Suprapubic skin (tissue), 4 donors: ENCODE measurements around the gene PRKN. TPM values are rescaled to one million over a fixed set of nuclear protein-coding genes. Genes with fewer than 3 reads are reported as not detected.

Experiments
- DNase-seq, 2 donors: peaks; one replicate each; pipeline ENCODE4 v3.0.0-alpha.2; 2019; ENCODE audit warnings: low spot score in 2 of 2
- H3K27ac ChIP-seq: fragments of 200-600 bp; sonication (generic); one replicate; pipeline ENCODE4 v1.5.1; 2019
- H3K27me3 ChIP-seq: fragments of 200-600 bp; sonication (generic); one replicate; pipeline ENCODE4 v1.5.1; 2019
- H3K36me3 ChIP-seq: fragments of 200-600 bp; sonication (generic); one replicate; pipeline ENCODE4 v1.5.1; 2019
- H3K4me1 ChIP-seq: fragments of 200-600 bp; sonication (generic); one replicate; pipeline ENCODE4 v1.5.1; 2019
- H3K4me3 ChIP-seq: fragments of 200-600 bp; sonication (generic); one replicate; pipeline ENCODE4 v1.5.1; 2019; ENCODE audit warnings: mild to moderate bottlenecking
- H3K9me3 ChIP-seq: fragments of 200-600 bp; sonication (generic); one replicate; pipeline ENCODE4 v1.5.1; 2019
- EP300 ChIP-seq: sonication (generic); formaldehyde crosslinking; IDR thresholded peaks from one replicate; pipeline ENCODE4 v1.6.1; 2017; ENCODE audit warnings: antibody characterized with exemption
- POLR2A ChIP-seq, 2 donors: fragments of 450-650 bp; IDR thresholded peaks; one replicate each; pipeline ENCODE4 v1.6.1; 2017; ENCODE audit warnings: antibody characterized with exemption in 2 of 2, mild to moderate bottlenecking in 2 of 2, moderate library complexity in 2 of 2
- POLR2AphosphoS5 ChIP-seq, 3 donors: sonication (generic); formaldehyde crosslinking; IDR thresholded peaks; one replicate each; pipeline ENCODE4 v1.6.1; 2017; ENCODE audit warnings: antibody characterized with exemption in 3 of 3
- WGBS: methylation state at CpG from one replicate; pipeline ENCODE4 v1.1.5; 2018; 5-methylcytosine and 5-hydroxymethylcytosine counted together
- total RNA-seq, 4 donors: library from RNA; depleted of rRNA; stranded (reverse); fragments of >200 nt; gene quantifications; one replicate each; pipeline ENCODE4 v1.1.0, GENCODE V29; 2016
- TF ChIP-seq, protein P1 (sequence below), 2 donors: fragments of 200-600 bp in 1 of 2; fragments of 450-650 bp in 1 of 2; sonication (generic) in 1 of 2; IDR thresholded peaks; one replicate each; pipeline ENCODE4 v1.5.1; 2016 to 2019; ENCODE audit warnings: antibody characterized with exemption in 2 of 2, mild to moderate bottlenecking in 1 of 2, moderate library complexity in 1 of 2

Gene PRKN
- total RNA-seq, 4 donors from 2014 or later, result 7.2 to 22.8 (median 14.4) TPM

DNA sequence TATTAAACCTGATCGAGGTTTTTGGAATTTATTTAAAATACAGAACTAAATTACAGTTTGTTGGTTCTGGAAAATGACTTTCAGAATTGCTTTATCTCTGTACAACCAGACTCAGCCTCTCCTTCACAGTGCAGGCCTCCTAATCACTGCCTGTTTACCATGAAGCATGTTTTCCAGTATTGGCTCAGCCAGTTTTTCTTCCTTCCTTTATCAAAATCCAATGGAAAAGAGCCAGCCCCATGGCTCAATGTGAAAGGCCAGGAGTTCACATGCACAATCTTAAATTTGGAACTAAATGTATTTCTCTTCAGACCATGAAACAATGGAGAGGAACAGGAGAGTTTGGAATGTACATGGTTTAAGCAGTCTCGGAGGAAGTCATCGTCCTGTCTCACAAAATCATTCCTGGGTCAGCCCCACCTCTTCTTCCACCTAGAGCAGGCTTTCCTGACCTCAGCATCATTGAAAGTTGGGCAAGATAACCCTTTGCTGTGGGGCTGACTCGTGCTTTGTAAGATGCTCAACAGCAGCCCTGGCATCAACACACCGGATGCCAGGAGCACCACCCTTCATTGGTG is 772.8 kb downstream of the PRKN start:
- H3K4me1 ChIP-seq, result no peaks in the 10 kb centered on the region
- no peak for DNase-seq
- H3K4me3 ChIP-seq, result no peak overlapping the region
- TF ChIP-seq POLR2A (IDR thresholded peaks at IDR 0.05), result no peak
- TF ChIP-seq POLR2AphosphoS5 (IDR thresholded peaks at IDR 0.05), result no peak
- no peak for TF ChIP-seq EP300
- TF ChIP-seq, protein P1, sequence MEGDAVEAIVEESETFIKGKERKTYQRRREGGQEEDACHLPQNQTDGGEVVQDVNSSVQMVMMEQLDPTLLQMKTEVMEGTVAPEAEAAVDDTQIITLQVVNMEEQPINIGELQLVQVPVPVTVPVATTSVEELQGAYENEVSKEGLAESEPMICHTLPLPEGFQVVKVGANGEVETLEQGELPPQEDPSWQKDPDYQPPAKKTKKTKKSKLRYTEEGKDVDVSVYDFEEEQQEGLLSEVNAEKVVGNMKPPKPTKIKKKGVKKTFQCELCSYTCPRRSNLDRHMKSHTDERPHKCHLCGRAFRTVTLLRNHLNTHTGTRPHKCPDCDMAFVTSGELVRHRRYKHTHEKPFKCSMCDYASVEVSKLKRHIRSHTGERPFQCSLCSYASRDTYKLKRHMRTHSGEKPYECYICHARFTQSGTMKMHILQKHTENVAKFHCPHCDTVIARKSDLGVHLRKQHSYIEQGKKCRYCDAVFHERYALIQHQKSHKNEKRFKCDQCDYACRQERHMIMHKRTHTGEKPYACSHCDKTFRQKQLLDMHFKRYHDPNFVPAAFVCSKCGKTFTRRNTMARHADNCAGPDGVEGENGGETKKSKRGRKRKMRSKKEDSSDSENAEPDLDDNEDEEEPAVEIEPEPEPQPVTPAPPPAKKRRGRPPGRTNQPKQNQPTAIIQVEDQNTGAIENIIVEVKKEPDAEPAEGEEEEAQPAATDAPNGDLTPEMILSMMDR (IDR thresholded peaks at IDR 0.05), result no peak
- no peak overlapping the region for H3K27ac ChIP-seq
- H3K27me3 ChIP-seq, result no peaks in the 10 kb centered on the region
- 56% methylated on average over 5 of the region's 5 CpGs for WGBS
- no peaks in the 10 kb centered on the region for H3K9me3 ChIP-seq
- no peaks in the 10 kb centered on the region for H3K36me3 ChIP-seq

DNA sequence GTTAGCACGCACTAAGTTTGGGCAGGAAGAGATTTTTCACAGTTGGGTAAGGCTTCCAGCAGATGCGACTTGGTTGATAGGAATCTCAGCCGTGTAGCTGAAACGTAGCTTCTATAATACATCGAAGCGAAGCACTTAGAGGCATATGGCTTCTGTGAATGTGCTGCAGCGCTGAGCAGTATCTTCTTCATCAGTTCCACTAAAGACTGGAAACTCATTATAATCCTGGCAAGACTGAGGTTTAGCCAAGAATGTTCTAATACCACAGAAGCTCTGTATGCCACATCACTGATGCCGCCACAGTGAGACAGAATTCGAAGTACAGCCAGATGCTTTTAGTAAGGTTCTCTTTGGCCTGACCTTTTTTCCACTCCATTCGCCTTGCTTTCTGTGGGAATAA is 773.5 kb downstream of the PRKN start:
- DNase-seq, result no peak
- no peaks in the 10 kb centered on the region for H3K4me1 ChIP-seq
- no peaks in the 10 kb centered on the region for H3K9me3 ChIP-seq
- no peak overlapping the region for H3K4me3 ChIP-seq
- WGBS, result 86% methylated on average over 10 of the region's 10 CpGs
- no peaks in the 10 kb centered on the region for H3K36me3 ChIP-seq
- no peaks in the 10 kb centered on the region for H3K27me3 ChIP-seq
- TF ChIP-seq POLR2AphosphoS5 (IDR thresholded peaks at IDR 0.05), result no peak
- TF ChIP-seq POLR2A (IDR thresholded peaks at IDR 0.05), result no peak
- no peak for TF ChIP-seq EP300
- TF ChIP-seq, protein P1 (IDR thresholded peaks at IDR 0.05), result no peak
- H3K27ac ChIP-seq, result no peak overlapping the region

DNA sequence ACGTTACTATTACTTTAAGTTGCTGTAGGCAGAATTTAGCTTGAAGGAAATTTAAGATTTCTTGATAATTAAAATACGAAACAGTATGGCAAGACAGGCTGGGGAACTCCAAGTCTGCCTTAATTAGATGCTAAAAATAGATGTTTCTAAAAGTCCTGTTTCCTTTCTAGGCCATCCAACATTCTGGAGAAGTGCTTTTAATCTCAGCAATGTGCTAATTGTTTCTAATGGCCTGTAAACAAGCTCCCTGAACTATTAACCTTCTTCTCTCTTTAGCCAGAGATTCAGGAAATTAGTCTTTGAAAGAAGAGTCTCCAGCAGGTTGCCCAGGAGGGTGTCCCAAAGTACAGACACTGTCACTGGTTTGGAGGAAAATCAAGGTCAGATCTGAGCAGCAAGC is 776.4 kb downstream of the PRKN start:
- TF ChIP-seq POLR2AphosphoS5 (IDR thresholded peaks at IDR 0.05), result no peak
- H3K9me3 ChIP-seq, result no peaks in the 10 kb centered on the region
- no peaks in the 10 kb centered on the region for H3K4me1 ChIP-seq
- H3K27ac ChIP-seq, result no peak overlapping the region
- H3K27me3 ChIP-seq, result no peaks in the 10 kb centered on the region
- WGBS, result 50% methylated on average over 2 of the region's 2 CpGs
- no peaks in the 10 kb centered on the region for H3K36me3 ChIP-seq
- H3K4me3 ChIP-seq, result no peak overlapping the region
- no peak for DNase-seq

DNA sequence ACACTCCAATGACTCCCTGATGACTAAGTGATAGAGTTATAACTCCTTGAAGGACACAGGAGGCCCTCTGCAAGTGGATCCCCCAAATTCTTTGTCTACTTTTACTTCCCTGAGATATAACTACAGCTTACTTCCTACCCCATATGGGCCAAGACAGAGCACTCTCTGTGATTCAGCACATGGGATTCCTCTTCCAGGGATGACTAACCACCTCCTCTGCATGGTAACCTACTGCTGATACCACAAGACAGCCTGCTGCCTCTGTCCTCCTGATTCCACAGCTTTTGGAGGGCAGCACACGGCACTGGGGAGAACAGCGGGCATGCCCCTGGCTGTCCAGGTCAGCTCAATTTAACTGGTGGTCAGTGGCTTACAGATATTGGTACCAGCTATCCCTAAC is 778.0 kb downstream of the PRKN start:
- Histone ChIP-seq H3K4me3 (no peak overlapping the region), H3K9me3 (no peaks in the 10 kb centered on the region), H3K36me3 (no peaks in the 10 kb centered on the region), H3K4me1 (no peaks in the 10 kb centered on the region), H3K27me3 (no peaks in the 10 kb centered on the region), H3K27ac (no peak overlapping the region)
- 94% methylated on average over 2 of the region's 2 CpGs for WGBS
- DNase-seq, result no peak
- TF ChIP-seq, protein P1 (IDR thresholded peaks at IDR 0.05), result no peak
- no peak for TF ChIP-seq POLR2A (IDR thresholded peaks at IDR 0.05)
- TF ChIP-seq EP300, result no peak
- TF ChIP-seq POLR2AphosphoS5 (IDR thresholded peaks at IDR 0.05), result no peak

DNA sequence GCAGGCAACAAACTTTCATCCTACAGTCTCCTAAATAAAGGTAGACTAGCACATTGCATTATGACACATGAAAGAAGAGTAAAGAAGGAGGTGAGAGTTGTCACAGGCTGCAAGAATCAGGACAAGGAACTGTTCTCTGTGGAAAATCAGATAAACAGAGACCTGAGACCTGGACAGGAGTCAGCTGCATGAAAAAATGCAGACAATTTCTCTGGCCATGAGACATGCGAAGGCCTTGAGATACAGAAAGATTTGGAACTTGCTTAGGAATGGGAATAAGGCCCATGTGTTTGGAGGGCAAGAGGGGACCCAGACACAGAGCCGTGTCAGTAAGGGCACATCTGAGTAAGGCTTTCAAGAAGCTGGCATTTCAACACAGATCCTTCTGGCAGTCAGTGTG is 779.1 kb downstream of the PRKN start:
- TF ChIP-seq POLR2AphosphoS5 (IDR thresholded peaks at IDR 0.05) (no peak), POLR2A (IDR thresholded peaks at IDR 0.05) (no peak), EP300 (no peak)
- TF ChIP-seq, protein P1 (IDR thresholded peaks at IDR 0.05), result no peak
- H3K27ac ChIP-seq, result no peak overlapping the region
- 93% methylated on average over 2 of the region's 2 CpGs for WGBS
- no peak overlapping the region for H3K4me3 ChIP-seq
- no peaks in the 10 kb centered on the region for H3K4me1 ChIP-seq
- DNase-seq, result no peak
- H3K27me3 ChIP-seq, result no peaks in the 10 kb centered on the region
- no peaks in the 10 kb centered on the region for H3K36me3 ChIP-seq
- no peaks in the 10 kb centered on the region for H3K9me3 ChIP-seq

DNA sequence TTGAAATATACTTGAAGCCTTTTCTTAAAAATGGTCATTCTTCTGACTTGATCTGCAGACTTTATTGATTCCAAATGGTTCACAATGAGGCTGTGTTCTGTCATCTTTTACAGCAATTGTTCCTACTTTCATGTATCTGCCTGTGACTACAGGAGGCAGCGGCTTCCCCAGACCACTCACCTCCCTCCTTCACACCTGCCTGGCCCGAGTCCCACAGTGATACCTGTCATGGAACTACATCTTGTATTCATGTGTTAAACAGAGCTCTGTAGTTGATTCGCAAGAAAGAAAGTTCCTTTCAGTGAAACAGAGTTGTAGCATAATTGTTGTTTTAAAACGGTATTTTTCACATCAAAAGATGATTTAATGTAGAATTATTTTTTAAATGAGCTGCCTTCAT is 780.2 kb downstream of the PRKN start:
- no peak for DNase-seq
- no peak overlapping the region for H3K4me3 ChIP-seq
- no peaks in the 10 kb centered on the region for H3K9me3 ChIP-seq
- no peaks in the 10 kb centered on the region for H3K27me3 ChIP-seq
- H3K27ac ChIP-seq, result no peak overlapping the region
- 77% methylated on average over 4 of the region's 4 CpGs for WGBS
- no peaks in the 10 kb centered on the region for H3K4me1 ChIP-seq
- TF ChIP-seq, protein P1 (IDR thresholded peaks at IDR 0.05), result no peak
- TF ChIP-seq EP300 (no peak), POLR2AphosphoS5 (IDR thresholded peaks at IDR 0.05) (no peak), POLR2A (IDR thresholded peaks at IDR 0.05) (no peak)
- no peaks in the 10 kb centered on the region for H3K36me3 ChIP-seq
